GM23248 (cell line): ENCODE results near the gene MTCL1.

Experiments used
- EZH2 ChIP-seq: fragments of 200-600 bp; sonication (generic); IDR thresholded peaks from 2 replicates; pipeline ENCODE4 v1.6.1; 2018; ENCODE audit warnings: antibody characterized with exemption, mild to moderate bottlenecking; ENCODE audit not compliant: insufficient read depth, poor library complexity, severe bottlenecking
- EZH2phosphoT487 ChIP-seq: fragments of 200-600 bp; sonication (generic); IDR thresholded peaks from 2 replicates; pipeline ENCODE4 v1.6.1; 2018; ENCODE audit warnings: antibody characterized with exemption, moderate library complexity, mild to moderate bottlenecking, low read depth; ENCODE audit not compliant: insufficient read depth

DNA sequence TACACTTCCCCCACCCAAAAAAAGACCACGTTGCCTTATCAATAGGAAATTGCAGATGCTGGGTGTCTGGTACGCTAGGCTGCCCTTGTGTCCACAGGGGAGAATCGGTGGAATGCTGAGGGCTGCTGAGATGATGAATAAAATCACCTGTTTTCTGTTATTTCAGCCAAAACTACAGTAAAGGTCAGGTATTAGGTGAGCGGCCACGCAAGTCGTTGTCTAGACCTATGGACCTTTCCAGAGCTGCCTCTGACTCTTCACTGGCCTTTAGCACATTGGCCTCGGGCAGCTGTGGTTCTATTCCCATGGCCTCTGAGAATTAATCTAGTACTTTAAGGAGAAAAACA is 89.6 kb downstream of the MTCL1 start:
- TF ChIP-seq EZH2 (no peak), EZH2phosphoT487 (no peak)
